Esophagus (tissue), 2 donors: ENCODE data around the gene AUTS2. TPM values are rescaled to one million over a fixed set of nuclear protein-coding genes. Genes with fewer than 3 reads are reported as not detected.

ENCODE experiments used
- H3K27ac ChIP-seq, 2 donors: one replicate each; pipeline ENCODE4 v1.5.1; 2013; ENCODE audit warnings: low read depth in 2 of 2, mild to moderate bottlenecking in 2 of 2, inconsistent platforms in 1 of 2, low read length in 1 of 2, moderate library complexity in 1 of 2
- H3K27me3 ChIP-seq, 2 donors: one replicate each; pipeline ENCODE4 v1.6.1; 2013; ENCODE audit warnings: low read length in 2 of 2, control low read depth in 1 of 2, mild to moderate bottlenecking in 1 of 2; ENCODE audit not compliant: insufficient read depth in 2 of 2, control insufficient read depth in 1 of 2
- H3K36me3 ChIP-seq, 2 donors: one replicate each; pipeline ENCODE4 v1.6.1; 2013; ENCODE audit warnings: low read length in 1 of 2; ENCODE audit not compliant: control insufficient read depth in 2 of 2, insufficient read depth in 2 of 2
- H3K4me1 ChIP-seq, 2 donors: one replicate each; pipeline ENCODE4 v1.6.1; 2013; ENCODE audit warnings: low read length in 1 of 2; ENCODE audit not compliant: control insufficient read depth in 2 of 2, insufficient read depth in 2 of 2
- H3K4me3 ChIP-seq, 2 donors: one replicate each; pipeline ENCODE4 v1.5.1; 2013; ENCODE audit warnings: low read length in 2 of 2, mild to moderate bottlenecking in 2 of 2, low read depth in 1 of 2, moderate library complexity in 1 of 2
- H3K9me3 ChIP-seq, 2 donors: one replicate each; pipeline ENCODE4 v1.6.1; 2013; ENCODE audit warnings: mild to moderate bottlenecking in 2 of 2, low read depth in 1 of 2, low read length in 1 of 2, moderate library complexity in 1 of 2; ENCODE audit not compliant: control insufficient read depth in 2 of 2, insufficient read depth in 1 of 2
- WGBS, 2 donors: extraction: QIAGEN DNeasy Blood & Tissue Kit; methylation state at CpG; one replicate each; pipeline ENCODE4 v1.1.7; 2013; 5-methylcytosine and 5-hydroxymethylcytosine counted together
- polyA plus RNA-seq, 2 donors: library from polyadenylated mRNA; stranded (reverse); fragments of 200-250 nt; gene quantifications; one replicate each; pipeline ENCODE4 v1.2.3, GENCODE V29; 2013
- donor health status: healthy with polysubstance abuse.
- donor health status: Bipolar disorder and iron deficiency.

Gene AUTS2
- polyA plus RNA-seq, 2 donors: 8.3 to 15.6 TPM

- Histone ChIP-seq H3K4me3 (no peak overlapping the region), H3K9me3 (no peaks in the 10 kb centered on the region), H3K27ac (peak overlapping the region in 1 of 2 donors; percentile 29), H3K4me1 (peaks cover 2 to 3% of the 10 kb centered on the region in 2 donors), H3K27me3 (no peaks in the 10 kb centered on the region), H3K36me3 (no peaks in the 10 kb centered on the region)
- 79 to 81% methylated on average over 7 of the region's 7 CpGs for WGBS, 2 donors
Observed at GRCh38 chr7:70730451-70731110, 1132.3 kb downstream of the AUTS2 start.

DNA sequence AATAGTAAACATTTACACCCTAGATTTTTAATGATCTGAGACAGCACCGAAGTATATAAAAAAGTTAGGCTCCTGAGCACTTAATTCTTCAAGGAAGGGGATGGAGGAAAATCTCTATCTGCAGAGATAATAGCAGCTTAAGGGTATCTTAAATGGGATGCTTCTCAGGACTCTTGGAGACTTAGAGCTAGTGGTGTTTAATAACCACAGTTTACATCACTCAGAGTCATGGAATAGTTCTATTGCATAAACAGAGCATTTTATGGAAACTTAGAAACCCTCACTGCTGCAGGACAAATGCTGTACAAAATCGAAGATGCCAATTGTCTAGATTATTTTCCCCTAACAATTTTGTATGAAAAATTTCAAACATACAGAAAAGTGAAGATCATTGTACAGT lies 1134.8 kb downstream of the AUTS2 start:
- no peak overlapping the region for H3K4me3 ChIP-seq
- H3K4me1 ChIP-seq: peaks cover 0 to 2% of the 10 kb centered on the region in 2 donors
- H3K27me3 ChIP-seq: no peaks in the 10 kb centered on the region
- WGBS, 2 donors: 75 to 76% methylated on average over 2 of the region's 2 CpGs
- no peak overlapping the region for H3K27ac ChIP-seq
- H3K36me3 ChIP-seq: no peaks in the 10 kb centered on the region
- H3K9me3 ChIP-seq: no peaks in the 10 kb centered on the region

DNA sequence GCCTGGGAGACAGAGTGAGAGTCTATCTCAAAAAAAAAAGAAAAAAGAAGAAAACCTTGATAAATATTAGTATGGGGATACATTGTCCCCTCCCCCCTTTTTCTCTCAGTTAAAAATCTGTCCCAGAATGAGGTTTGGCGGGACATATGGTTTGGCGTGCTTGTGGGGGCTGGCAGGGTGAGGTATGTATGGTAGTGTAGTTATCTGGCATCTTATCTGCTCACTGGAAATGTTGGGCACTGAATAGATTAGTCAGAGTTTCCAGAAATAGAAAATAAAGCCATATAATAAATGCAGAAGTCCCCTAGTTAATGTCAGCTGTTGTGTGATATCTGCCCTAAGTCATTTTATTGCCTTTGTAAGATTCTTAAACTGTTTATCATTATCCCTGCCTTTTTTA lies 1136.1 kb downstream of the AUTS2 start:
- 85 to 94% methylated on average over 2 of the region's 2 CpGs for WGBS, 2 donors
- Histone ChIP-seq H3K9me3 (no peaks in the 10 kb centered on the region), H3K27me3 (no peaks in the 10 kb centered on the region), H3K4me3 (no peak overlapping the region), H3K4me1 (peaks cover 0 to 2% of the 10 kb centered on the region in 2 donors), H3K36me3 (no peaks in the 10 kb centered on the region), H3K27ac (no peak overlapping the region)

GRCh38 chr7:70735313-70735712 lies 1137.0 kb downstream of the AUTS2 start:
- peaks cover 2% of the 10 kb centered on the region in 2 donors for H3K4me1 ChIP-seq
- no peak overlapping the region for H3K4me3 ChIP-seq
- no peaks in the 10 kb centered on the region for H3K9me3 ChIP-seq
- WGBS, 2 donors: 82 to 91% methylated on average over 11 of the region's 11 CpGs
- H3K27me3 ChIP-seq: no peaks in the 10 kb centered on the region
- peak overlapping the region; percentile 7 to 22 for H3K27ac ChIP-seq
- H3K36me3 ChIP-seq: no peaks in the 10 kb centered on the region

- H3K4me1 ChIP-seq: peaks cover 2% of the 10 kb centered on the region in 2 donors
Observed at GRCh38 chr7:70736715-70737460, 1138.6 kb downstream of the AUTS2 start.

GRCh38 chr7:70738151-70738885 lies 1140.0 kb downstream of the AUTS2 start:
- Histone ChIP-seq H3K36me3 (no peaks in the 10 kb centered on the region), H3K27ac (peak overlapping the region; percentile 76 to 79), H3K9me3 (no peaks in the 10 kb centered on the region), H3K4me3 (no peak overlapping the region), H3K27me3 (no peaks in the 10 kb centered on the region), H3K4me1 (peaks cover 2% of the 10 kb centered on the region in 2 donors)
- WGBS, 2 donors: 46 to 47% methylated on average over 8 of the region's 8 CpGs

More at GRCh38 chr7:70736715-70737460, 1138.6 kb downstream of the AUTS2 start:
- H3K4me3 ChIP-seq: no peak overlapping the region
- WGBS, 2 donors: 27 to 32% methylated on average over 11 of the region's 11 CpGs
- no peaks in the 10 kb centered on the region for H3K27me3 ChIP-seq
- H3K27ac ChIP-seq: peak overlapping the region; percentile 39 to 58
- no peaks in the 10 kb centered on the region for H3K36me3 ChIP-seq
- H3K9me3 ChIP-seq: no peaks in the 10 kb centered on the region

DNA sequence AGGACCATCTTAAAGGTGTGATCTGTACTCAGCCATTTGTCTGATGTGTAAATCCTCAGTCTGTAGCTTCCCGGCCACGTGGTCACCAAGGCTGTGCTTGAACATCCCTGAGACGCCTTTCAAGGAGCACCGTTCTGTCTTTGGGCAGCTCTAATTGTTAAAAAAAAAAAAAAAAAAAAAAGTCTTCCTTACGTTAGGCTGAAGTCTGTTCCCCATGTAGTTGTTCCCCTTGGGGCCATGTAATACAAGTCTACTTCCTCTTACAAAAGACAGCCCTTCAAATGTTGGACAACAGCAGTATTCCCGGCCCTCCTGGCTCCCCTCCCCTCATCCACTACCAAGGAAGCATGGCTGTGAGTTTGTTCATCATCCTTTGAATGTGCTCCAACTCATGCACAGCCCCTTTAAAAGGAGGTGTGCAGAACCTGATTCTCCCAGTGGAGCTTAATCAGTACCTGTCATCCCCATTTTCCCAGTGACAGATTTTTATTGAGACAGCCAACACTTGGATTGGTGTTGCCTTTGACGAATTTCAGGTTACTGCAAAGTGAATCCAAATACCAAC lies 1141.5 kb downstream of the AUTS2 start:
- Histone ChIP-seq H3K27me3 (no peaks in the 10 kb centered on the region), H3K27ac (peak overlapping the region in 1 of 2 donors; percentile 30), H3K9me3 (no peaks in the 10 kb centered on the region), H3K36me3 (no peaks in the 10 kb centered on the region), H3K4me1 (peaks cover 2 to 7% of the 10 kb centered on the region in 2 donors), H3K4me3 (no peak overlapping the region)
- 43 to 57% methylated on average over 7 of the region's 7 CpGs for WGBS, 2 donors

DNA sequence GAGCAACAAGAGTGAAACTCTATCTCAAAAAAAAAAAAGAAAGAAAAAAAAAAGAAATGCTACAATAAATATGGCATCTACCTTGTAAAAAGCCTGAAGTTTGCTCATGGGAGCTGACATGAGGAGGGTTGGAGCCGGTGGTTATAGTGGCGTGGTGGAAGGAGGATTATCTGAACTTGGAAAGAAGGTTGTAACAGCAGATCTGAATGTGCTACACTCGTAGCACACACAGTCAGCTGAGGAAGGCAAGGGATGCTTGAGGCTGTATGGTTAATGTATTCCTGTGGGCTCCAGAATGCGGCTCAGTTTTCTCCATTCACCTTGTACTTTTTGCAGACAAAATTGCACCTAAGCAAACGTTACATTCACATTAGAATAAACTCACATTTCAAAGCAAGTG lies 1143.4 kb downstream of the AUTS2 start:
- Histone ChIP-seq H3K9me3 (no peaks in the 10 kb centered on the region), H3K36me3 (no peaks in the 10 kb centered on the region), H3K27me3 (no peaks in the 10 kb centered on the region), H3K4me1 (peaks cover 2 to 4% of the 10 kb centered on the region in 2 donors), H3K27ac (no peak overlapping the region), H3K4me3 (no peak overlapping the region)
- 68 to 79% methylated on average over 5 of the region's 5 CpGs for WGBS, 2 donors

GRCh38 chr7:70743531-70744325 lies 1145.5 kb downstream of the AUTS2 start:
- H3K36me3 ChIP-seq: no peaks in the 10 kb centered on the region
- peaks cover 2 to 4% of the 10 kb centered on the region in 2 donors for H3K4me1 ChIP-seq
- H3K27ac ChIP-seq: peak overlapping the region; percentile 24 to 74
- H3K4me3 ChIP-seq: no peak overlapping the region
- WGBS, 2 donors: 47 to 67% methylated on average over 9 of the region's 9 CpGs
- no peaks in the 10 kb centered on the region for H3K9me3 ChIP-seq
- no peaks in the 10 kb centered on the region for H3K27me3 ChIP-seq
